GM15510 (cell line): ENCODE data around the gene RIC8A.

Experiments
- POLR2A ChIP-seq: IDR thresholded peaks from 3 replicates; pipeline ENCODE4 v1.6.1; 2011; ENCODE audit warnings: borderline replicate concordance; ENCODE audit not compliant: insufficient read length; ENCODE audit errors: extremely low read depth

Gene RIC8A

GRCh38 chr11:213111-213510, 5.6 kb downstream of the RIC8A start:
- no peak for TF ChIP-seq POLR2A

- no peak for TF ChIP-seq POLR2A
These were observed 6.6 kb downstream of the RIC8A start for GRCh38 chr11:214083-214482.

GRCh38 chr11:215581-216037, 8.1 kb downstream of the RIC8A start:
- no peak for TF ChIP-seq POLR2A

- TF ChIP-seq POLR2A, result no peak
These were observed 8.8 kb downstream of the RIC8A start for GRCh38 chr11:216081-216974.

DNA sequence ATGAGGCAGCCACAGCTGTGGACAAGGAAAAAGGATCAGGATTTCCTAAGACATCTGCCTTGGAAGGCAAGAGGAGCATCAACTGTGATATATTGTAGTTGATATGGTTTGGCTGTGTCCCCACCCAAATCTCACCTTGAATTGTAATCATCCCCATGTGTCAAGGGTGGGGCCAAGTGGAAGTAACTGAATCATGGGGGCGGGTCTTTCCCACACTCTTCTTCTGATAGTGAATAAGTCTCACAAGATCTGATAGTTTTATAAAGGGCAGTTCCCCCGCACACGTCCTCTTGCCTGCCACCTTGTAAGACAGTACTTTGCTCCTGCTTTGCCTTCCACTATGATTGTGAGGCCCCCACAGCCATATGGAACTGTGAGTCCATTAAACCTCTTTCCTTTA, 10.2 kb downstream of the RIC8A start:
- no peak for TF ChIP-seq POLR2A

DNA sequence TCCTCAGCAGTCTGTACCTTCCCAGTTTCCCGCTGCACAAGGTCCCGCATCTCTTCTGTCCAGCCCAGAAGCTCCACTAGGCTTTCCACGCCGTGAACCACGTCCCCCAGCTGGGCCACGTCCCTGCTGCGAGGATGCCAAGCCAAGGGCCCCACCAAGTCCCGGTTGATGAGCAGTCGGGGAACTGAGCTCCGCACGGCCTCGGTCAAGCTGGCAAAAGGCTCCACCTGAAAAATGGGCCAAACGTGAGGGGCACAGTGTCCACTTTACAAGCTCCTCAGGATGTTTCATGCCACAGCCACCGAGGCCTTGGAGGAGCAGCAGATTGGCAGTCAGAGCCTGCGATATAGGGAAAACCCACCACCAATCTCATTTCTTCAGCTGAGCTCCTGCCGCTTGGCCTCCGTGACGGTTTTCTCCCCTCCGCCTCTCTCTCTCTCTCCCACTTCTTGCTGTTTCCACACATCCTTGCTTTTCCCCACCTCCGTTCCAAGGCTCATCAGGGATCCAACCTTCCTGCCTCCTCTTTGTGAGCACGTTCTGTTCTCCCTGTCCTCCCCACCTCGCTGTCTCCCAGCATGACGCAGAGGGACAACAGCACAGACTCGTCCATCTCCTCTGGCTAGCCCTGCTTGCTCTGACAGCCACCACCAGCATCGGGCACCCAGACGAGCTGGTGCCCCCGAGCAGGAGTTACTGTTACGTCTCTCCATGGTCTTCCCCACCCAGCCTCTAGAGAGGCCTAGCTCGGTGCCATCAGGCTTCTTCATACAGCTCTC, 11.5 kb downstream of the RIC8A start:
- no peak for TF ChIP-seq POLR2A

DNA sequence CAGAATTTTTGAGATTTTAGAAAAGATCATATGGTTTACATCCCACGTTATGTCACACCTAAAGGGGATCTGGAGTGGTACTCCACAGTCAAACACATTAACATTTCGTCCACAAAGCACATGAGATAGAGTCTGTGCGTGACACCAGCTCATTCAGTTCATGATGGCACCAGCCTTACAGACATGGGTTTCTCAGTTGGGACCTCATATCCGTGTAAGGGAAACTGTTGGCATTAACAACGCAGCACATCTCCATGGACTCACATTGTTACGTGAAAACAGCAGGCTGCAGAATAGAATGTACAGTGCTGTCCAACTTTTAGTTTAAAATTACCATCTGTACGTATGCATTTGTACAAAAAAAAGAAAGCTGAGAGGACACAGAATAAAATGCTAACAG, 14.0 kb downstream of the RIC8A start:
- no peak for TF ChIP-seq POLR2A

GRCh38 chr11:221998-222789, 14.7 kb downstream of the RIC8A start:
- no peak for TF ChIP-seq POLR2A

- no peak for TF ChIP-seq POLR2A
These were observed 15.7 kb downstream of the RIC8A start for GRCh38 chr11:223026-223789.

DNA sequence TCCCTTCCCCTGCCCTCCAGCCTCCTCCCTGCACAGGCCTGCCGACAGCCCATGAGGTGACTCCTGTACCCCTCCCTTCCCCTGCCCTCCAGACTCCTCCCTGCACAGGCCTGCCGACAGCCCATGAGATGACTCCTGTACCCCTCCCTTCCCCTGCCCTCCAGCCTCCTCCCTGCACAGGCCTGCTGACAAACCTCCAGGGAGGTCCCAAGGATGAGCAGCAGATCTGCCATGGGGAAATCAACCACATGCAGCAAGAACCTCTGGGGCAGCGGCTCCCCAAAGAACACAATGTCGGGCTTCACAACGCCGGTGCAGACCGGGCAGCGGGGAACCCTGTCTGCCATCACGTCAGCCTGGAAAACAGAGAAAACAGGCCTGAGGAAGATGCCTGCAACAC, 16.4 kb downstream of the RIC8A start:
- no peak for TF ChIP-seq POLR2A

DNA sequence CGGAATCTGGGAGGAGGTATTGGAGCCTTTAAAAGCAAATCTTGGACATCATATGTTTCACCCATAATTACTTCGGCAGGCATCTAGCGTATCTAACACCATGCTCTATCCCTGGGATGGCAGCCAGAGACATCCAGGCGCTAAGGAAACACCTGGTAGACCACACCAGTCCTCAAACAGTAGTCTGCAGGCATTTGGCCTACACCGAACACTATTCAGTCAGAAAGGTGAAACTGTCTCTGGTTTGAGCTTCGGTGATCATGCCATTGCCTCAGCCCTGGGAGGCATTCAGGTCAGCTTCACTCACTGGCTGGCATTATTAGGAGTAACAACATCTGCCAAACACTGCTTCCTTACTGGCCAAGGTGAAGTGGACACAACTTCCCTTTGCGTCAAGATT, 16.9 kb downstream of the RIC8A start:
- TF ChIP-seq POLR2A, result no peak

DNA sequence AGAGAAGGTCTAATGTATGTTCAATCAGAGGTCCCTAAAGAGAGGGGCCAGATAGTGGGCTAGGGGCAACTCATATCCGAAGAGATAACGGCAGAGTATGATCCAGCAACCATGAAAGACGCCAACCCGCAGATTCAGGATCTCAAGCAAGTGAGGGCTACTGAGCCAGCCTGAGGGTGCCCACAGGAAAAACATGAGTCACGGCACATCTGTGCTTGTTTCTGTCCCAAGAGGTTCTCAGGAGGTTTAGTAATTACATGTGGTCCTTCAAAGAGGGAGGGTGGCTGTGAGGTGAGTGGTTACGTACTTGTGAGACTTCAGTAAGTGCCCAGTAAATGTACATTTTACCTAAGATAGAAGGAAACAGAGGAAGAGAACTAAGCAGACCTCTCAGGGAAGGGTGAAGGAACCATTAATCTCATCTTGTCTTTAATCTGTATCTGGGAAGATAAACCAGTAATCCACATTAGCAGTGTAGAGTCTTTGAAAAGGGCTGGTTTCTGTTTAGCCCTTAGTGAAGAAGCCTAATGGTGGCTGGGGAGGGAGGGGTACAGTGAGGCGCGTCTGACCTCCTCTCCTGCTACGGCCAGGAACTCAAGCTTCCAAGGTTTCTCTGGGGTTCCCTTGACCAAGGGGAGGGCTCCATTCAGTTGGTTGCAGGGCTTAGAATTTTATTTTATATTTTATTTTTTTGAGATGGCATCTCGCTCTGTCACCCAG, 18.4 kb downstream of the RIC8A start:
- TF ChIP-seq POLR2A, result no peak

- no peak for TF ChIP-seq POLR2A
These were observed 20.4 kb downstream of the RIC8A start for GRCh38 chr11:227824-228379.

DNA sequence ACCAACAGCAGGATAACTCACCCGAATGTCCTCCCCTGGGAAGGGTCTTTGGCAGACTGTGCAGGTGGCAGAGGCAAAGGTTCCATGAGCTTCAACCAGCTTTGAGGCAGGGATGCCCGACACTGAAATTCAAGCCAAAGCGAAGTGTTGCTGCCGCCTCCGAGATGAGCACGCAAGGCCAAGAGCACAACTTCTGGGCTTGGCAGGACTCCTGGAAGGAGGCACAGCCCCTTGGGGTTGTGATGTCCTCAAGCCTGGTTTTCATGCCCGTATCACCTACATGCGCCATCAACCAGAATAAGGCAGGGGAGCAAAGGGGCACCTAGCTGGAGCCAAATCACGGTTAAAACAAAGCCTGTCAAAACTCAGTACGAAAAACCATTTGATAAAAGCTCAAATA, 22.9 kb downstream of the RIC8A start:
- TF ChIP-seq POLR2A, result no peak
